NCI-H69 (cell line): ENCODE measurements around the gene SLC2A4RG.

Source experiments
- DNase-seq: peaks from one replicate; lab custom pipeline; 2025; lab: John Stamatoyannopoulos, UW

Gene SLC2A4RG, protein sequence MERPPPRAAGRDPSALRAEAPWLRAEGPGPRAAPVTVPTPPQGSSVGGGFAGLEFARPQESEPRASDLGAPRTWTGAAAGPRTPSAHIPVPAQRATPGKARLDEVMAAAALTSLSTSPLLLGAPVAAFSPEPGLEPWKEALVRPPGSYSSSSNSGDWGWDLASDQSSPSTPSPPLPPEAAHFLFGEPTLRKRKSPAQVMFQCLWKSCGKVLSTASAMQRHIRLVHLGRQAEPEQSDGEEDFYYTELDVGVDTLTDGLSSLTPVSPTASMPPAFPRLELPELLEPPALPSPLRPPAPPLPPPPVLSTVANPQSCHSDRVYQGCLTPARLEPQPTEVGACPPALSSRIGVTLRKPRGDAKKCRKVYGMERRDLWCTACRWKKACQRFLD

DNA sequence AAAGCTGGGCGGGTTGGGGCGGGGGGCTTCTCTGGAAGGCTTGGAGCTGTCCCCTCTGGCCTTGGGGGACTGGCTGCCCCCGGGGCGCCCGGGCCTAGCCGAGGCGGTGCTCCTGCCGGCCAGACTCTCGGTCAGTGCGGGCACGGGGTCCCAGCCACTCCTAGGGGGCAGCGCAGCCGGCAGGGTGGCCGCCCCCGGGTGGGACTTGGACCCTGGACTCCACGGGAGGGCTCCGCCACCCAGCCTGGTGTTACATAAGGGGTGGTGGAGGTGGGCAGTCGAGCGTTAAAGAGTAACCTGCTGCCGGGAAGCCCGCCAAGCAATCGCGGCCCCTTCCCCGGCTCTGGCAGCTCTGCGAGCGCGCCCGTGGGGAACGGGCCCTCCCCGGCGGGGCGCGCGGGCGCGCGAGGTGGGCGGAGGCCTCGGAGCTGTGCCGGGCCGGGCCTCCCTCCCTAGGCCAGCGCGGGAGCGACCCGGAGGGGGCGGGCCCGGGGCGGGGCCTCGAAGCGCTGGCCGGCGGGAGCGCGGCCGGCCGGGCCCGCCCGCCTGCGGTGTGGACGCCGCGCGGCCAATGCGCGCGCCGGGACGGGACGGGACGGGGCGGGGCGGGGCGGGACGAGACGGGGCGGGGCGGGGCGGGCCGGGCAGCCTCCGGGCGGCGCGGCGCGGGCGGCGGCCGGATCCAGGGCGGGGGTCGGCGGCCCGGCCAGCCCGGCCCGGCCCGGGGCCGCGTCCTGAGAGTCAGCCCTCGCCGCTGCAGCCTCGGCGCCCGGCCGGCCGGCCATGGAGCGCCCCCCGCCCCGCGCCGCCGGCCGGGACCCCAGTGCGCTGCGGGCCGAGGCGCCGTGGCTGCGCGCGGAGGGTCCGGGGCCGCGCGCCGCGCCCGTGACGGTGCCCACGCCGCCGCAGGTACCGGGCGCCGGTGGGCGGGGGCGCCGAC, at the start of gene SLC2A4RG:
Gene SLC2A4RG, plus strand, starts transcription at position 647 of the 940 bp plus-strand sequence. Its CDS starts 137 bp downstream, at position 784.
- peak; percentile 84 for DNase-seq

DNA sequence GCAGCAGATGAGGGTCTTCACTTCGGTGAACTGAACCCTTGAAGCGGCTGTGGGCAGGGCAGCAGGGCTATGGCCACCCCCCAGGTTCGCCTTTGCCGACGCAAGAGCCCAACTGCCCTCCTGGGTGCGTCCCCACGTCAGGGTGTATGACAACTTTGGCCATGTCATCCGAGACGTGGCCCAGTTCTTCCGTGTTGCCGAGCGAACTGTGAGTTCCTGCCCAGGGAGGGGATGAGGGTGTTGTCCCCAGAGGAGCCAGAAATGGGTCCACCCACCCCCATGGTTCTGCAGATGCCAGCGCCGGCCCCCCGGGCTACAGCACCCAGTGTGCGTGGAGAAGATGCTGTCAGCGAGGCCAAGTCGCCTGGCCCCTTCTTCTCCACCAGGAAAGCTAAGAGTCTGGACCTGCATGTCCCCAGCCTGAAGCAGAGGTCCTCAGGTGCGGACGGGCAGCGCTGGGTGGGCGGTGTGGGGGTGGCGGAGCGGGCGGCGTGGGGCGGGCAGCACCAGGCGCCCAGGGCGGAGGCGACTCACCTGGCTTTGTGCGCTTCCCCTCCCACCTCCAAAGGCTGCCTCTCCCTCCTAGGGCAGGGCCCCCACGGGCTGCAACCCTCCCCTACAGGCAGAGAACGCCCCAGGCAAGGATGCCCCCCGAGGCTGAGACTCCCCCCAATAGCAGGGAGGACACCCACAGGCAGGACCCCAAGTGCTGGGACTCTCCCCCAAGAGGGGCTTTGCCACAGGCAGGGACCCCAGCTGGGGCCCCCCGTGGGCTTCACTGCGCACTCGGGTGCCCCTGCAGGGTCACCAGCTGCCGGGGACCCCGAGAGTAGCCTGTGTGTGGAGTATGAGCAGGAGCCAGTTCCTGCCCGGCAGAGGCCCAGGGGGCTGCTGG, 49.3 kb upstream of the SLC2A4RG start:
- no peak for DNase-seq

DNA sequence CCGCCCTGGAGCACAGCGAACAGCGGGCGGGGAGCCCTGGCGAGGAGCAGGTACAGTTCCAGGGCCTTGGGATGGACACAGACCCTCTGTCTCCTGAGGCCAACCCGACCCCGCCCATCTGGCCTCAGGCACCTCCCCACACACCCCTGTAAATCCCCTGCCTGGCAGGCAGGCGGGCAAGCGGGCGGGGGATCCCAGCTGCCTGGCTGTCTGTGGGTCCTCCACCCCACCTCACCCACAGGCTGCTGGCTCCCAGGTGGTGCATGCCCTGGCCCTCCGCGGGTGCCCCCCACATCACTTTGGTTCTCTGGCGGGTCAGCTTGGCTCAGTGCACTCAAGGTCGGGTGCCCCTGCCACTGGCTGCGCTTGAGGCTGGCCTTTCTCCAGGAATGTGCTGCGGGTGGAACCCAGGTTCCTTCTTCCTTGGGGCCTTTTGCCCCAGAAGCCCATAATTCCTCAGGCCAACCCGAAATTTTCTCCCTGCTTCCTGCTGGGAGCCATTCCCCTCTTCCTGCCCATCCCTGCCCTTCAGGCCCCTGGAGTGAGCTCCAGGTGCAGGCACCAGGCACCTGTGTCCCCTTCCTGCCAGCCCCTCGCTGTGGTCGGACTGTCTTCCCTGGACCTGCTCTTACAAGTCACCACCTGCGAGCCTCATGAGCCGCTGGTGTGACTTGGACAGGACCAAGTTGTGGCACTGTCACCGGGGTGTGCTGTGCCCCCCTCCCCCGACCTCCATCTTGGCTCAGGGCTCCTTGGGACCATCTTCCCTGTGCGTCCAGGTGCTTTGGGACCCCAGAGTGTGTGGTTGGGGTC, 48.5 kb upstream of the SLC2A4RG start:
- DNase-seq = no peak

DNA sequence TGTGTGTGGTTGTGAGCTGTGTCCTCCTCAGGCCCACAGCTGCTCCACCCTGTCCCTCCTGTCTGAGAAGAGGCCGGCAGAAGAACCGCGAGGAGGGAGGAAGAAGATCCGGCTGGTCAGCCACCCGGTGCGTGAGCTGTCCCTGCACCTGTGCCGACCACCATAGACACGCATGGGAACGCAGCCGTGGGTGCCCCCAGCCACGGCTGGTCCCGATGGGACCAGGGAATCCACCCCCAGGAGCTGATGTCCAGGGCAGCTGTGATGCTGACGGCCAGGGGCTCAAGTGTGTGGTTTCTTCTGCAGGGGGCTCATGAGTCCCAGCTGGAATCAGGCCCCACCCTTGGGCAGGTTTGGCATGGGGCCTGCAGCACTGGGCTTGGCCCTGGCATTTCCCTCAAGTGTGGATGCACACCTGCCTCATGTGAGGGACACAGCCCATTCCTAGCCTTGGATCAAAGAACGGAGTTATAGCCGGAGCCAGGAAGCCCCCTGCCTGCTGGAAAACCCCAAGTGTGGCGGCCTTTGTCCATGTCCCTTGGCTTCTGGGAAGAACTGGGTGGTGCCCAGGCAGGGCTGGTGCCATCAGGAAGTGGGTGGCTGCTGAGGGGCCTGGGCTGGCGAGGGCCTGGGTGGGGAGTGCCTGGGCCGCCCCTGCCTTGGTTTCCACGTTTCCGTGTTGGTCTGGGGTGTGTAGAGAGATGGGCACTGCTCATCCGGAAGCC, 47.7 kb upstream of the SLC2A4RG start:
- no peak for DNase-seq

DNA sequence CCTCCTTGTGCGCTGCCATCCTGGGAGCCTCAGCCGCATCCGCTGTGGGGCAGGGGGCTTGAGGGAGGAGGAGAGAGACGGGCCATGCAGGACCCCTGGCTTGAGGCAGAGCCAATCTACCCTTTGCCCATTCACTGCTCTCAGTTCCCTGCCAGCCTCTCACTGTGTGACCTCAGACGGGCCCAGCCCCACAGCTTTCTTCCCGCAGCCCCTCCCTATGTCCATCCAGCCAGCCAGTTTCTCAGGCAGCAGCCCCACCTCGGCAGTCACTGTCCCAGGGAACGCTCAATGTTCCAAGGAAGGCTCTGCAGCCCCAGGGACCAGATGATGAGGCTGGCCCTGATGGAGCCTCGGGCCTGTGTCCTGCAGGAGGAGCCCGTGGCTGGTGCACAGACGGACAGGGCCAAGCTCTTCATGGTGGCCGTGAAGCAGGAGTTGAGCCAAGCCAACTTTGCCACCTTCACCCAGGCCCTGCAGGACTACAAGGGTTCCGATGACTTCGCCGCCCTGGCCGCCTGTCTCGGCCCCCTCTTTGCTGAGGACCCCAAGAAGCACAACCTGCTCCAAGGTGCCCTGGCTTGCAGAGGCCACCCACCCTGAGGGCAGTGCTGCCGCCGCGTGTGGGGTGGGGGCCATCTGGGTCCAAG, 47.0 kb upstream of the SLC2A4RG start:
- no peak for DNase-seq

DNA sequence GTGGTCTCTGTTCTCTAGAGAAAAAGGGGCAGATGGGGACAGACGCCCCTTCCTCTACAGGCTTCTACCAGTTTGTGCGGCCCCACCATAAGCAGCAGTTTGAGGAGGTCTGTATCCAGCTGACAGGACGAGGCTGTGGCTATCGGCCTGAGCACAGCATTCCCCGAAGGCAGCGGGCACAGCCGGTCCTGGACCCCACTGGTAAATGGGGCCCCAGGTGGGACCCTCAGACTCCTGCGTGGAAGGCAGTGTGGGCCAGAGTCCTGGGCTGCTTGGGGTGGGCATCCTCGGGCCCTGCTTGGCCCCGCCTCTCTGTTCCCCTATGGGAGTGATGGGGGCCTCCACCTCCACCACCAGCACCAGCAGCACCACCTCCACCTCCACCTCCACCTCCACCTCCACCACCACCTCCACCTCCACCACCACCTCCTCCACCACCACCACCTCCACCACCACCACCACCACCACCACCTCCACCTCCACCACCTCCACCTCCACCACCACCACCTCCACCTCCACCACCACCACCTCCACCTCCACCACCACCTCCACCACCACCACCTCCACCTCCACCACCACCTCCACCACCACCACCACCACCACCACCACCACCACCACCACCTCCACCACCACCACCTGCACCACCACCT, 46.4 kb upstream of the SLC2A4RG start:
- no peak for DNase-seq

DNA sequence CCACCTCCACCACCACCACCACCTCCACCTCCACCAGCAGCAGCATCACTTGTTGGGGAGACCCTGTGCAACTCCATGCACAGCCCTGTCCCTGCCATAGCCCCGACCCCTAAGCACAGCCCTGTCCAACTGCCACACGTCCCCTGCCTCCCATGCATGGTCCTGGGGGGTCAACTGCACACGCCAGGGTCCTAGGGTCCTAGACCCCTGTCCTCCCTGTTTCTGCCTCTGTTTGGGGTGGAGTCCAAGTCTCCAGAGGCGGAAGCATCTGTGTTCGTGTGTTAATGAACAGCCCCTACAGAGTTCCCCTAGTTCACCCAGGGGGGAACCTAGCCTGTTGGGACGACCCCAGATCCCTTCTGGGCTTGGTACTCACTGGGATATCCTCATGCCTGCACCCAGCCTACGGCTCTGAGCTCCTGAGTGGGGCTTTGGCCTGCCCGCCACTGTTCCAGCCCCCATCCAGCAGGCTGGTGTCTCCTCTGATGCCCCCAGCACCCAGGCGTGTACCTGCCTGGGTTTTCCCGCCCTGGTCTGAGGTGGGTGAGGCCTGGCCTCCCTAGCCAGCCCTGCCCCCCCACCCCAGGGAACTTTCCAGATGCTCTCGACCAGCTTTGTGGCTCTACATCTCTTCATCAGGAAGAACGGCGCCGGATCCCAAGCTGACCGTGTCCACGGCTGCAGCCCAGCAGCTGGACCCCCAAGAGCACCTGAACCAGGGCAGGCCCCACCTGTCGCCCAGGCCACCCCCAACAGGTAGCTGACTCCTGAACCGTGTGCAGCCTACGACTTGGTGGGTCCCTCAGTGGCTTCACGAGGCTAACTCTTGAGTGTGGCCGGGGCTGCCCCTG, 45.6 kb upstream of the SLC2A4RG start:
- DNase-seq = no peak

DNA sequence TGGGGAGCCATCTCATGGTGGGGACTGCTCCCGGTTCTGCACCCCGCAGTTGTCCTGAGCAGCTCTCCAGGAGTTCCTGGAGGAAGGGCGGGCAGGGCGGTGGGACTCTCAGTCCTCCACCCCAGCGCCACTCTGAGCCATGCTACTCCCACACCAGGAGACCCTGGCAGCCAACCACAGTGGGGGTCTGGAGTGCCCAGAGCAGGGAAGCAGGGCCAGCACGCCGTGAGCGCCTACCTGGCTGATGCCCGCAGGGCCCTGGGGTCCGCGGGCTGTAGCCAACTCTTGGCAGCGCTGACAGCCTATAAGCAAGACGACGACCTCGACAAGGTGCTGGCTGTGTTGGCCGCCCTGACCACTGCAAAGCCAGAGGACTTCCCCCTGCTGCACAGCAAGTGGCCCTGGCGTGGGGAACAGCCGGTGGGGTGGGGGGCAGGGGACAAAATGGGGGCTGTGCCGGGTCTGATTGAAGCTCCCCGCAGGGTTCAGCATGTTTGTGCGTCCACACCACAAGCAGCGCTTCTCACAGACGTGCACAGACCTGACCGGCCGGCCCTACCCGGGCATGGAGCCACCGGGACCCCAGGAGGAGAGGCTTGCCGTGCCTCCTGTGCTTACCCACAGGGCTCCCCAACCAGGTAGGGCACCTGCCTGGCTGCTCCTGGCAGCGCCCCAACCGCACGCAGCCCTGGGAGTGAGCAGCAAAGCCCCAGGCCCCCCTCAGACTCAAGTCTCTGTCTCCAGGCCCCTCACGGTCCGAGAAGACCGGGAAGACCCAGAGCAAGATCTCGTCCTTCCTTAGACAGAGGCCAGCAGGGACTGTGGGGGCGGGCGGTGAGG, 44.8 kb upstream of the SLC2A4RG start:
- DNase-seq = no peak

DNA sequence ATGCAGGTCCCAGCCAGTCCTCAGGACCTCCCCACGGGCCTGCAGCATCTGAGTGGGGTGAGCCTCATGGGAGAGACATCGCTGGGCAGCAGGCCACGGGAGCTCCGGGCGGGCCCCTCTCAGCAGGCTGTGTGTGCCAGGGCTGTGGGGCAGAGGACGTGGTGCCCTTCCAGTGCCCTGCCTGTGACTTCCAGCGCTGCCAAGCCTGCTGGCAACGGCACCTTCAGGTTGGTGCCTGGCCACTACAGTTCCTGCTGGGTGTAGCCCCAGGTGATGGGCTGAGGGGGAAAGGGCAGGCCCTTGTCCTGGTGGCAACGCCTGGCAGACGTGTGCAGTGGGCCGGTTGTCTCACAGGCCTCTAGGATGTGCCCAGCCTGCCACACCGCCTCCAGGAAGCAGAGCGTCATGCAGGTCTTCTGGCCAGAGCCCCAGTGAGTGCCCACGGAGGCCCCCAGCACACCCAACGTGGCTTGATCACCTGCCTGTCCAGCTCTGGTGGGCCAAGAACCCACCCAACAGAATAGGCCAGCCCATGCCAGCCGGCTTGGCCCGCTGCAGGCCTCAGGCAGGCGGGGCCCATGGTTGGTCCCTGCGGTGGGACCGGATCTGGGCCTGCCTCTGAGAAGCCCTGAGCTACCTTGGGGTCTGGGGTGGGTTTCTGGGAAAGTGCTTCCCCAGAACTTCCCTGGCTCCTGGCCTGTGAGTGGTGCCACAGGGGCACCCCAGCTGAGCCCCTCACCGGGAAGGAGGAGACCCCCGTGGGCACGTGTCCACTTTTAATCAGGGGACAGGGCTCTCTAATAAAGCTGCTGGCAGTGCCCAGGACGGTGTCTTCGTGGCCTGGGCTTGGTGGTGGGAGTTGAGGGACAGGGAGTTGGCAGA, 43.9 kb upstream of the SLC2A4RG start:
- no peak for DNase-seq

DNA sequence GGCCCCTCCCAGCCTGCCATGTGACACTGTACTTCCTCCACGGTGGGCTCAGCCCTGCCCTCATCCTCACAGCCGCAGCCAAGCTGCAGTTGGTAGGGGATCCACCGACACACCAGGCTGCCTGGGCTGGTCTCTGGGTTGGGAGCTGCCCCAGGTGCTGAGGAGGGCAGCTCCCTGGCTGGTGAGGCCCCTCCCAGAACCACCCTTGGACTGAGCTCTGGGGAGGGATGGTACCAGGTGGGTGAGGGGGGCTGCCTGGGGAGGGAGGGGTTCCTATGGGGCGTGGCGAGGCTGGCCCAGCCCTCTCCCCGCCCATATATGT, 43.3 kb upstream of the SLC2A4RG start:
- DNase-seq = peak; percentile 24

DNA sequence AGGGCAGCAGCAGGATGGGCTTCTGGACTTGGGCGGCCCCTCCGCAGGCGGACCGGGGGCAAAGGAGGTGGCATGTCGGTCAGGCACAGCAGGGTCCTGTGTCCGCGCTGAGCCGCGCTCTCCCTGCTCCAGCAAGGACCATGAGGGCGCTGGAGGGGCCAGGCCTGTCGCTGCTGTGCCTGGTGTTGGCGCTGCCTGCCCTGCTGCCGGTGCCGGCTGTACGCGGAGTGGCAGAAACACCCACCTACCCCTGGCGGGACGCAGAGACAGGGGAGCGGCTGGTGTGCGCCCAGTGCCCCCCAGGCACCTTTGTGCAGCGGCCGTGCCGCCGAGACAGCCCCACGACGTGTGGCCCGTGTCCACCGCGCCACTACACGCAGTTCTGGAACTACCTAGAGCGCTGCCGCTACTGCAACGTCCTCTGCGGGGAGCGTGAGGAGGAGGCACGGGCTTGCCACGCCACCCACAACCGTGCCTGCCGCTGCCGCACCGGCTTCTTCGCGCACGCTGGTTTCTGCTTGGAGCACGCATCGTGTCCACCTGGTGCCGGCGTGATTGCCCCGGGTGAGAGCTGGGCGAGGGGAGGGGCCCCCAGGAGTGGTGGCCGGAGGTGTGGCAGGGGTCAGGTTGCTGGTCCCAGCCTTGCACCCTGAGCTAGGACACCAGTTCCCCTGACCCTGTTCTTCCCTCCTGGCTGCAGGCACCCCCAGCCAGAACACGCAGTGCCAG, 42.8 kb upstream of the SLC2A4RG start, which contains the start of gene TNFRSF6B:
Gene TNFRSF6B, plus strand, starts transcription at position 25 of the 729 bp plus-strand sequence. Its CDS starts 116 bp downstream, at position 141.
- no peak for DNase-seq

DNA sequence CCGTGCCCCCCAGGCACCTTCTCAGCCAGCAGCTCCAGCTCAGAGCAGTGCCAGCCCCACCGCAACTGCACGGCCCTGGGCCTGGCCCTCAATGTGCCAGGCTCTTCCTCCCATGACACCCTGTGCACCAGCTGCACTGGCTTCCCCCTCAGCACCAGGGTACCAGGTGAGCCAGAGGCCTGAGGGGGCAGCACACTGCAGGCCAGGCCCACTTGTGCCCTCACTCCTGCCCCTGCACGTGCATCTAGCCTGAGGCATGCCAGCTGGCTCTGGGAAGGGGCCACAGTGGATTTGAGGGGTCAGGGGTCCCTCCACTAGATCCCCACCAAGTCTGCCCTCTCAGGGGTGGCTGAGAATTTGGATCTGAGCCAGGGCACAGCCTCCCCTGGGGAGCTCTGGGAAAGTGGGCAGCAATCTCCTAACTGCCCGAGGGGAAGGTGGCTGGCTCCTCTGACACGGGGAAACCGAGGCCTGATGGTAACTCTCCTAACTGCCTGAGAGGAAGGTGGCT, 42.2 kb upstream of the SLC2A4RG start:
- peak; percentile 32 for DNase-seq

DNA sequence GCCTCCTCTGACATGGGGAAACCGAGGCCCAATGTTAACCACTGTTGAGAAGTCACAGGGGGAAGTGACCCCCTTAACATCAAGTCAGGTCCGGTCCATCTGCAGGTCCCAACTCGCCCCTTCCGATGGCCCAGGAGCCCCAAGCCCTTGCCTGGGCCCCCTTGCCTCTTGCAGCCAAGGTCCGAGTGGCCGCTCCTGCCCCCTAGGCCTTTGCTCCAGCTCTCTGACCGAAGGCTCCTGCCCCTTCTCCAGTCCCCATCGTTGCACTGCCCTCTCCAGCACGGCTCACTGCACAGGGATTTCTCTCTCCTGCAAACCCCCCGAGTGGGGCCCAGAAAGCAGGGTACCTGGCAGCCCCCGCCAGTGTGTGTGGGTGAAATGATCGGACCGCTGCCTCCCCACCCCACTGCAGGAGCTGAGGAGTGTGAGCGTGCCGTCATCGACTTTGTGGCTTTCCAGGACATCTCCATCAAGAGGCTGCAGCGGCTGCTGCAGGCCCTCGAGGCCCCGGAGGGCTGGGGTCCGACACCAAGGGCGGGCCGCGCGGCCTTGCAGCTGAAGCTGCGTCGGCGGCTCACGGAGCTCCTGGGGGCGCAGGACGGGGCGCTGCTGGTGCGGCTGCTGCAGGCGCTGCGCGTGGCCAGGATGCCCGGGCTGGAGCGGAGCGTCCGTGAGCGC, 41.6 kb upstream of the SLC2A4RG start:
- DNase-seq = no peak

DNA sequence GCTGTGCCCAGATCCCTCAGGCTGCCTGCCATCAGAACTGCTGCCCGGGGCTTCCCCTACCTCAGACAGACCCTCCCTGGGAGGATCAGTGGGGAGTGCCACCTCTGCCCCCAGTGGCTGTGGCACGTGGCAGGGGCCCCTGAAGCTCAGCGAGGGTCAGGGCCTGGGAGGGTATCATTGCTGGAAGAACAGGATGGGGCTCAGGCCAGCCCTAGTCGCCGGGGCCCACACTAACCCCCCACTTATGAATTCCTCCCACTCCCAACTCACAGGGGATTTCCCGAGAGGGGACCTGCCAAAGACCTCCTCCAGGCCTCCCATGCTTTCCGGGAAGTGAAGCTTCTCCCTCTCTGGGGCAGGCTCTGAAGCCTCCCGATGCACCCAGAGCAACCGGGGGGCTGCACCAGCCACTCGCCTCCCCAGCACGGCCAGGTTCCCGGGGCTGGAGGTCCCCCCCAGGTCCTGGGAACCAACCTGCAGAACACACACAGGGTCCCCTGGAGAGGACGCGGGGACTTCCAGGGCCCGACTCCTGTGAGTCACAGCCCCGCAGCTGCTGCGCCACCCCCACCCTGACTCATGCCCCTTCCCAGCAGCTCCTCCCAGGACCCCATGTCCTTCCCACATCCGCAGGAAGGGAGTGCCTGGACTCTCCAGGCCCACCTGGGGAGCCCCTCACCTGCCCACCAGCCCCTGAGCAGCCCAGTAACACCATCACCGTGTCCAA, 40.7 kb upstream of the SLC2A4RG start:
- peak; percentile 20 for DNase-seq
